GM21723 (cell line): ENCODE measurements around the gene NDUFS7.
"Not testable (repeated sequence)": the region's sequence is repeated elsewhere in the genome, so short reads cannot be mapped to it uniquely, and the experiment has no call there.

Source experiments
- ATAC-seq: cut with Tn5 transposase; IDR thresholded peaks from one replicate; pipeline ENCODE4 v1.9.1; 2021; ENCODE audit warnings: mild to moderate bottlenecking, moderate library complexity; ENCODE audit not compliant: unreplicated experiment

The NDUFS7 gene

GRCh38 chr19:1429750-1430149 lies 46.0 kb downstream of the NDUFS7 start:
- no peak for ATAC-seq

- no peak for ATAC-seq
These were observed 46.5 kb downstream of the NDUFS7 start for GRCh38 chr19:1430246-1430645.

- no peak for ATAC-seq
These were observed 48.2 kb downstream of the NDUFS7 start for GRCh38 chr19:1431759-1432506.

GRCh38 chr19:1432507-1432887 lies 48.8 kb downstream of the NDUFS7 start:
- no peak for ATAC-seq

- no peak for ATAC-seq
These were observed 49.7 kb downstream of the NDUFS7 start for GRCh38 chr19:1433119-1434039.

GRCh38 chr19:1434040-1434366 lies 50.3 kb downstream of the NDUFS7 start:
- ATAC-seq: no peak

- ATAC-seq: no peak
These were observed 50.9 kb downstream of the NDUFS7 start for GRCh38 chr19:1434577-1435060.

GRCh38 chr19:1435378-1435989 lies 51.8 kb downstream of the NDUFS7 start:
- ATAC-seq: no peak

- ATAC-seq: no peak
These were observed 53.9 kb downstream of the NDUFS7 start for GRCh38 chr19:1437609-1438008.

- peak; percentile 79 for ATAC-seq
These were observed 54.6 kb downstream of the NDUFS7 start, which contains the start of gene RPS15 for GRCh38 chr19:1438035-1438932. TSS of gene RPS15 (plus strand) at chr19:1438396. CDS start at chr19:1438426, 30 bp downstream.

- no peak for ATAC-seq
These were observed 55.2 kb downstream of the NDUFS7 start for GRCh38 chr19:1438933-1439354.

GRCh38 chr19:1439525-1440417 lies 56.1 kb downstream of the NDUFS7 start:
- not testable (repeated sequence) for ATAC-seq

GRCh38 chr19:1440418-1440801 lies 56.7 kb downstream of the NDUFS7 start:
- no peak for ATAC-seq

GRCh38 chr19:1441022-1441426 lies 57.3 kb downstream of the NDUFS7 start:
- ATAC-seq: no peak

- ATAC-seq: no peak
These were observed 58.2 kb downstream of the NDUFS7 start for GRCh38 chr19:1441677-1442438.
